ENCODE data around the gene SMIM41. TPM values are rescaled to one million over a fixed set of nuclear protein-coding genes. Genes with fewer than 3 reads are reported as not detected.

Gene SMIM41
- polyA plus RNA-seq, 2 of the 4 experiments (the other 2 are of a cell fraction) = not detected

GRCh38 chr12:52084491-52085231 is 5.2 kb downstream of the SMIM41 start (continued):
- TF ChIP-seq, protein P1, sequence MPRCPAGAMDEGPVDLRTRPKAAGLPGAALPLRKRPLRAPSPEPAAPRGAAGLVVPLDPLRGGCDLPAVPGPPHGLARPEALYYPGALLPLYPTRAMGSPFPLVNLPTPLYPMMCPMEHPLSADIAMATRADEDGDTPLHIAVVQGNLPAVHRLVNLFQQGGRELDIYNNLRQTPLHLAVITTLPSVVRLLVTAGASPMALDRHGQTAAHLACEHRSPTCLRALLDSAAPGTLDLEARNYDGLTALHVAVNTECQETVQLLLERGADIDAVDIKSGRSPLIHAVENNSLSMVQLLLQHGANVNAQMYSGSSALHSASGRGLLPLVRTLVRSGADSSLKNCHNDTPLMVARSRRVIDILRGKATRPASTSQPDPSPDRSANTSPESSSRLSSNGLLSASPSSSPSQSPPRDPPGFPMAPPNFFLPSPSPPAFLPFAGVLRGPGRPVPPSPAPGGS (IDR thresholded peaks at IDR 0.05) = no peak
- TF ChIP-seq NR3C1 (IDR thresholded peaks at IDR 0.05) = no peak
- TF ChIP-seq BHLHE40 (IDR thresholded peaks at IDR 0.05; ENCODE audit: low read depth, low read length) = no peak
- TF ChIP-seq JUN (IDR thresholded peaks at IDR 0.05) = no peak

DNA sequence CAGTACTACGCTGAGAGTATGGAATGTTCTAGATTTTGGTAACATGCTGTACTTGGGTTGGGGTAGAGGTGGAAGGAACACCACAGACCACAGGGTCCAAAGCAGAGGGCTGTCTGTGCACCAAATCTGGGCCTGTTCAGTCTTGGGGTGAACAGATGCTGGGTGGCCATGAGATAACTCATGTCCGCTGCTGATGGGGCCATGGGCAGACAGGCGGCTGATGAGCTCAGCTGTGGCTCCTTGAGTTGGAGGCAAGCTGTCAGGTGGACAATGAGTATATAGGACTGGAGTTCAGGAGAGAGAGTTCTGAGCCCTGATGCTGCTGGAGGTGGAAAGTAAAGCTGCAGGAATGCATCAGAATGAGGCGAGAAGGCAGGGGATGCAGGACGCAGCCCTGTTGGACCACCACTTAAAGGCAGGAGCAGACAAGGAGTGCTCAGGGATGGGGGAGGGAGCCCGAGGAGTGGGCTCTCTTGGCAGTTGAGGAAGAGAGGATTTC is 6.2 kb downstream of the SMIM41 start:
- 79% methylated on average over 6 of the region's 6 CpGs for WGBS (ENCODE audit: missing lambda C conversion rate)
- ATAC-seq (no peak), FAIRE-seq (no peak), DNase-seq (ENCODE audit: low read depth in 1 of 2, low spot score in 1 of 2) (no peak)
- Histone ChIP-seq H3K4me1 (peaks cover 2% of the 10 kb centered on the region; the same call in 1 of the 3 replicates), H3K9me3 (no peaks in the 10 kb centered on the region), H3K4me2 (no peak overlapping the region), H3K27ac (no peak overlapping the region), H3K4me3 (no peak overlapping the region)
- TF ChIP-seq, protein P2, sequence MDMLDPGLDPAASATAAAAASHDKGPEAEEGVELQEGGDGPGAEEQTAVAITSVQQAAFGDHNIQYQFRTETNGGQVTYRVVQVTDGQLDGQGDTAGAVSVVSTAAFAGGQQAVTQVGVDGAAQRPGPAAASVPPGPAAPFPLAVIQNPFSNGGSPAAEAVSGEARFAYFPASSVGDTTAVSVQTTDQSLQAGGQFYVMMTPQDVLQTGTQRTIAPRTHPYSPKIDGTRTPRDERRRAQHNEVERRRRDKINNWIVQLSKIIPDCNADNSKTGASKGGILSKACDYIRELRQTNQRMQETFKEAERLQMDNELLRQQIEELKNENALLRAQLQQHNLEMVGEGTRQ (IDR thresholded peaks at IDR 0.05) = no peak
- TF ChIP-seq RARB (CRISPR knock-in tag; IDR thresholded peaks at IDR 0.05) = no peak
- TF ChIP-seq MAZ (IDR thresholded peaks at IDR 0.05; ENCODE audit: borderline replicate concordance, low read depth, low read length) = no peak
- no peak for TF ChIP-seq JUNB (IDR thresholded peaks at IDR 0.05)
- TF ChIP-seq HDAC2 (IDR thresholded peaks at IDR 0.05) = no peak
- no peak for TF ChIP-seq RNF2 (IDR thresholded peaks at IDR 0.05; ENCODE audit: borderline replicate concordance, low read depth)
- no peak for TF ChIP-seq HES2 (IDR thresholded peaks at IDR 0.05)
- TF ChIP-seq RAD21 (conservative IDR thresholded peaks at IDR 0.05 in 1 of 2, IDR thresholded peaks at IDR 0.05 in 1 of 2) = no peak
- no peak for TF ChIP-seq ZSCAN20 (CRISPR knock-in tag; IDR thresholded peaks at IDR 0.05)
- TF ChIP-seq SMC3 (IDR thresholded peaks at IDR 0.05) = no peak
- TF ChIP-seq E2F6 (IDR thresholded peaks at IDR 0.05; ENCODE audit: borderline replicate concordance, low read depth) = no peak
- TF ChIP-seq EHMT2 (IDR thresholded peaks at IDR 0.05; ENCODE audit: low read depth) = no peak
- TF ChIP-seq ZC3H11A (IDR thresholded peaks at IDR 0.05) = no peak
- TF ChIP-seq CEBPB (IDR thresholded peaks at IDR 0.05) = no peak
- no peak for TF ChIP-seq NR3C1 (IDR thresholded peaks at IDR 0.05)
- no peak for TF ChIP-seq CHD2 (IDR thresholded peaks at IDR 0.05; ENCODE audit: low read length, partially characterized antibody)
- no peak for TF ChIP-seq CHD4 (IDR thresholded peaks at IDR 0.05; ENCODE audit: borderline replicate concordance)
- ChIA-PET CTCF (interaction anchor here (0.6 to 42.5 kb wide), 12 partner anchors 9 to 799 kb away, joined by 3 to 1730 read pairs (median 10); partner anchors contain the start of genes ATG101 and SMIM41), POLR2A (no interaction called here)

GRCh38 chr12:52086366-52086765 is 6.9 kb downstream of the SMIM41 start:
- DNase-seq (ENCODE audit: low read depth in 1 of 2, low spot score in 1 of 2) (no peak), FAIRE-seq (no peak), ATAC-seq (no peak)
- 41% methylated on average over 9 of the region's 9 CpGs for WGBS (ENCODE audit: missing lambda C conversion rate)
- Histone ChIP-seq H3K9me3 (no peaks in the 10 kb centered on the region), H3K27ac (no peak overlapping the region), H3K4me1 (peaks cover 2% of the 10 kb centered on the region; the same call in 1 of the 3 replicates), H3K4me2 (no peak overlapping the region), H3K4me3 (no peak overlapping the region)
- ChIA-PET CTCF (interaction anchor here (0.6 to 42.5 kb wide), 8 partner anchors 16 to 799 kb away, joined by 3 to 1730 read pairs (median 25); partner anchors contain the start of genes ATG101 and SMIM41), POLR2A (no interaction called here)
- TF ChIP-seq JUN (IDR thresholded peaks at IDR 0.05) (no peak), CHD4 (IDR thresholded peaks at IDR 0.05; ENCODE audit: borderline replicate concordance) (no peak), REST (IDR thresholded peaks at IDR 0.05) (no peak), HEYL (CRISPR knock-in tag; IDR thresholded peaks at IDR 0.05) (no peak), ZC3H11A (IDR thresholded peaks at IDR 0.05) (no peak), NPAS2 (CRISPR knock-in tag; IDR thresholded peaks at IDR 0.05; ENCODE audit: borderline replicate concordance) (no peak), ZNF302 (CRISPR knock-in tag; IDR thresholded peaks at IDR 0.05) (no peak), RAD21 (conservative IDR thresholded peaks at IDR 0.05 in 1 of 2, IDR thresholded peaks at IDR 0.05 in 1 of 2) (no peak), HOXB13 (CRISPR knock-in tag; IDR thresholded peaks at IDR 0.05; ENCODE audit: low read depth) (no peak), TP53 (CRISPR knock-in tag; IDR thresholded peaks at IDR 0.05) (no peak), CEBPB (IDR thresholded peaks at IDR 0.05) (no peak), JUNB (IDR thresholded peaks at IDR 0.05) (no peak), HDAC2 (IDR thresholded peaks at IDR 0.05) (no peak), HOXB5 (CRISPR knock-in tag; IDR thresholded peaks at IDR 0.05) (no peak)
- TF ChIP-seq, protein P3, sequence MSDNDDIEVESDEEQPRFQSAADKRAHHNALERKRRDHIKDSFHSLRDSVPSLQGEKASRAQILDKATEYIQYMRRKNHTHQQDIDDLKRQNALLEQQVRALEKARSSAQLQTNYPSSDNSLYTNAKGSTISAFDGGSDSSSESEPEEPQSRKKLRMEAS (IDR thresholded peaks at IDR 0.05) = no peak
